ENCODE data around the gene BRIP1.
"Not testable (repeated sequence)": the region's sequence is repeated elsewhere in the genome, so short reads cannot be mapped to it uniquely, and the experiment has no call there.

DNA sequence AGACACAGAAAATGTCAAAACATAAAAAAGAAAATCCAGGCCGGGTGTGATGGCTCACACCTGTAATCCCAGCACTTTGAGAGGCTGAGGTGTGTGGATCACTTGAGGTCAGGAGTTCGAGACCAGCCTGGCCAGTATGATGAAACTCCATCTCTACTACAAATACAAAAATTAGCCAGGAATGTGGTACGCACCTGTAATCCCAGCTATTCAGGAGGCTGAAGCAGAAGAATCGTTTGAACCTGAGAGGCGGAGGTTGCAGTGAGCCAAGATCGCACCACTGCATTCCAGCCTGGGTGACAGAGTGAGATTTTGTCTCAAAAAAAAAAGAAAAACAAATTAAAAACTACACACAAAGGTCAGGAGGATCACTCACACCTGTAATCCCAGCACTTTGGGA, 24.4 kb upstream of the BRIP1 start:
- not testable (repeated sequence) for TF ChIP-seq CTCF, POLR2A (IDR thresholded peaks at IDR 0.05)

Data from lower leg skin (tissue), 3 donors.